ENCODE results near the gene FABP1. TPM values are rescaled to one million over a fixed set of nuclear protein-coding genes. Genes with fewer than 3 reads are reported as not detected.

Gene FABP1
- not detected in 2 replicates for total RNA-seq

DNA sequence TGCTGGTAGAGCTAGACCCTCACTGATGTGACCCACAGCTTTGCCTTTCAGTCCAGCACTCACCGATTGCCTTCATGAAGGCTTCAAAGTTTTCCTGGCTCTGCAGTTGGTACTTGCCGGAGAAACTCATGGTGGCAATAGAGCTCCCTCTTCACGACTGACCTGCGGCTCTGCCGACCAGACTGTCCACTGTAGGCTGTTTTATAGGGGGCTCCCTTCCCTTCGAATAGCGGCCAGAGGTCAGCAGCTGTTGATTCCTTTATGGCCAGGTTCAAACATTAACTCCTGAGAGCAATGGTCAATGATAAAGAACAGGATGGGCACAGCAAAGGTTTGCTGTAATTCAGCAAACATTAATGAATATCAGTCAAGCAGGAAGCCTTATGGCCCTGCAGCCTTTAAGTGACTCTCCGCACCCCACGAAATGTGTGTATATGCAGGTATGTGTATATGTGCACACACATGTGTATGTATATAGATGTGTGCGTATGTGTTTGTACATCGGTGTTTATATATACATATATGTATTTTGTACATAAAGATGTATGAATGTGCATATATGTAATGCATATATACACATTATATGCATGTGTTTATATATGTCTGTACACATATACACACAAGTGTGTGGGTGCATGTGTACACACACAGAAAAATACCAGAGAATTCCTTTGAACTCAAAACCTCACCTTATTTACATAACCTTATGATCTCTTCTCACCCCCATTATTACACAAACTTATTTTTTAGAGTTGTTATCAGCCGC, at the start of gene FABP1:
Gene FABP1, minus strand, starts transcription at position 175 of the 766 bp plus-strand sequence. Its CDS starts 45 bp downstream, at position 130.

Small RNAs within 50 kb of the gene (small RNA-seq; reads per million reads assigned to genes)
- not detected for gene MIR4780

Other genes starting within 250 kb of the FABP1 start
- under 0.01 and 106 TPM in 2 replicates for gene RNU2-63P, start 111.5 kb downstream of the FABP1 start, total RNA-seq
- 17.2 and 20.0 TPM in 2 replicates for gene KRCC1, start 72.3 kb downstream of the FABP1 start, total RNA-seq
- not detected in 2 replicates for gene SMYD1, start 60.2 kb downstream of the FABP1 start, total RNA-seq
- 0.13 and 0.22 TPM in 2 replicates for gene THNSL2, start 42.3 kb upstream of the FABP1 start, total RNA-seq

All from thoracic aorta endothelial cell (primary cell).